Measurements from ENCODE around the gene ERVW-1.

ERVW-1 gene

DNA sequence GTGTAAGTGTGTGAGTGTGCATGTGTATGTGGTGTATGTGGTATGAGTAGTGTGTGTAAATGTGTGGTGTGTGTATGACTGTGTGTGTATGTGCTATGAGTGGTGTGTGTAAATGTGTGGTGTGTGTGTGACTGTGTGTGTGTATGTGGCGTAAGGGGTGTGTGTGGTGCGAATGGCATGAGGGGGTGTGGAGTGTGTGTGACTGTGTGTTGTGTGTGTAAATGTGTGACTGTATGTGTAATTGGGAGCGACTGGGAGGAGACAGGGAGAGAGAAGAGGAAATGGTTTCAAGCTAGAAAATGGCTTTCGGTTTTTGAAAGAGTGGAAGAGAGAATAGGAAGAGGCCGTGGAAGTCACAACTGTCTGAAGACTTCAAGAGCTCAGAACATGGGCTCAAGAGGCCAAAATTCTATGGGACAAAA lies 54.0 kb downstream of the ERVW-1 start:
- DNase-seq (ENCODE audit: low spot score), result no peak

- no peak for DNase-seq (ENCODE audit: low spot score)
Measured at GRCh38 chr7:92422926-92423325, 54.8 kb downstream of the ERVW-1 start.

GRCh38 chr7:92421676-92422435 lies 55.9 kb downstream of the ERVW-1 start:
- DNase-seq (ENCODE audit: low spot score), result no peak

All from CD4-positive, alpha-beta T cell treated with Interleukin-15 for 4 hours (primary cell).